ENCODE results near the gene SCUBE1.
"Not testable (repeated sequence)": the region's sequence is repeated elsewhere in the genome, so short reads cannot be mapped to it uniquely, and the experiment has no call there.

Gene SCUBE1

GRCh38 chr22:43288378-43288777, 54.8 kb downstream of the SCUBE1 start:
- H3K4me1 ChIP-seq (ENCODE audit: control insufficient read depth in 1 of 2, insufficient read depth in 1 of 2, low read depth in 1 of 2, low read length in 1 of 2) = no peaks in the 10 kb centered on the region
- H3K27me3 ChIP-seq = peaks cover 26% of the 10 kb centered on the region
- no peak for TF ChIP-seq CTCF (IDR thresholded peaks at IDR 0.05)
- H3K4me3 ChIP-seq (ENCODE audit: low read depth in 1 of 2, low read length in 1 of 2) = no peak overlapping the region
- H3K27ac ChIP-seq = no peak overlapping the region
- no peaks in the 10 kb centered on the region for H3K36me3 ChIP-seq
- no peaks in the 10 kb centered on the region for H3K9me3 ChIP-seq

GRCh38 chr22:43287441-43287840, 55.7 kb downstream of the SCUBE1 start:
- no peaks in the 10 kb centered on the region for H3K4me1 ChIP-seq (ENCODE audit: control insufficient read depth in 1 of 2, insufficient read depth in 1 of 2, low read depth in 1 of 2, low read length in 1 of 2)
- H3K9me3 ChIP-seq = no peaks in the 10 kb centered on the region
- no peaks in the 10 kb centered on the region for H3K36me3 ChIP-seq
- TF ChIP-seq CTCF (IDR thresholded peaks at IDR 0.05) = no peak
- H3K27ac ChIP-seq = no peak overlapping the region
- H3K27me3 ChIP-seq = peaks cover 26% of the 10 kb centered on the region
- H3K4me3 ChIP-seq (ENCODE audit: low read depth in 1 of 2, low read length in 1 of 2) = no peak overlapping the region

GRCh38 chr22:43281394-43281793, 61.8 kb downstream of the SCUBE1 start:
- H3K36me3 ChIP-seq = no peaks in the 10 kb centered on the region
- H3K27ac ChIP-seq = no peak overlapping the region
- no peak for TF ChIP-seq CTCF (IDR thresholded peaks at IDR 0.05)
- no peak overlapping the region for H3K4me3 ChIP-seq (ENCODE audit: low read depth in 1 of 2, low read length in 1 of 2)
- H3K27me3 ChIP-seq = no peaks in the 10 kb centered on the region
- no peaks in the 10 kb centered on the region for H3K4me1 ChIP-seq (ENCODE audit: control insufficient read depth in 1 of 2, insufficient read depth in 1 of 2, low read depth in 1 of 2, low read length in 1 of 2)
- no peaks in the 10 kb centered on the region for H3K9me3 ChIP-seq

- H3K27me3 ChIP-seq, H3K27ac ChIP-seq: not testable (repeated sequence)
Measured at GRCh38 chr22:43280523-43280886, 62.7 kb downstream of the SCUBE1 start.

GRCh38 chr22:43279867-43280522, 63.2 kb downstream of the SCUBE1 start:
- H3K4me3 ChIP-seq (ENCODE audit: low read depth in 1 of 2, low read length in 1 of 2) = no peak overlapping the region
- no peaks in the 10 kb centered on the region for H3K9me3 ChIP-seq
- TF ChIP-seq CTCF (IDR thresholded peaks at IDR 0.05) = no peak
- H3K36me3 ChIP-seq = no peaks in the 10 kb centered on the region
- no peaks in the 10 kb centered on the region for H3K27me3 ChIP-seq
- H3K4me1 ChIP-seq (ENCODE audit: control insufficient read depth in 1 of 2, insufficient read depth in 1 of 2, low read depth in 1 of 2, low read length in 1 of 2) = no peaks in the 10 kb centered on the region
- no peak overlapping the region for H3K27ac ChIP-seq

More at GRCh38 chr22:43280523-43280886, 62.7 kb downstream of the SCUBE1 start:
- H3K36me3 ChIP-seq; H3K4me3 ChIP-seq (ENCODE audit: low read depth in 1 of 2, low read length in 1 of 2); H3K9me3 ChIP-seq; H3K4me1 ChIP-seq (ENCODE audit: control insufficient read depth in 1 of 2, insufficient read depth in 1 of 2, low read depth in 1 of 2, low read length in 1 of 2): not testable (repeated sequence)

- Histone ChIP-seq H3K4me3 (ENCODE audit: low read depth in 1 of 2, low read length in 1 of 2) (no peak overlapping the region), H3K27ac (no peak overlapping the region), H3K4me1 (ENCODE audit: control insufficient read depth in 1 of 2, insufficient read depth in 1 of 2, low read depth in 1 of 2, low read length in 1 of 2) (no peaks in the 10 kb centered on the region), H3K27me3 (no peaks in the 10 kb centered on the region), H3K36me3 (no peaks in the 10 kb centered on the region), H3K9me3 (no peaks in the 10 kb centered on the region)
- no peak for TF ChIP-seq CTCF (IDR thresholded peaks at IDR 0.05)
Measured at GRCh38 chr22:43277987-43278601, 65.1 kb downstream of the SCUBE1 start.
